ENCODE data around the gene HSPD1. TPM values are rescaled to one million over a fixed set of nuclear protein-coding genes. Genes with fewer than 3 reads are reported as not detected.

Gene HSPD1
- total and polyA plus RNA-seq, 2 of the 13 experiments (the other 11 are each of a cell fraction or from before 2014, with no cell fraction given): 685 to 2,610 TPM

- TF ChIP-seq ZKSCAN5 (CRISPR knock-in tag; IDR thresholded peaks at IDR 0.05): no peak; the same call in 1 of the 2 replicates
- peak; percentile 98 for TF ChIP-seq ZNF891 (CRISPR knock-in tag; IDR thresholded peaks at IDR 0.05)
- TF ChIP-seq GMEB1 (CRISPR knock-in tag; IDR thresholded peaks at IDR 0.05; ENCODE audit: borderline replicate concordance): peak; percentile 100
- TF ChIP-seq ZSCAN31 (CRISPR knock-in tag; IDR thresholded peaks at IDR 0.05; ENCODE audit: low read depth): peak; percentile 99
- TF ChIP-seq STAT6 (CRISPR knock-in tag; IDR thresholded peaks at IDR 0.05; ENCODE audit: borderline replicate concordance): peak; percentile 98
- no peak for TF ChIP-seq PLRG1 (conservative IDR thresholded peaks at IDR 0.05)
- peak; percentile 94 for TF ChIP-seq ZNF281 (CRISPR knock-in tag; IDR thresholded peaks at IDR 0.05; ENCODE audit: borderline replicate concordance)
- TF ChIP-seq DR1 (CRISPR knock-in tag; IDR thresholded peaks at IDR 0.05): peak; percentile 99
- peak; percentile 99 for TF ChIP-seq POGK (CRISPR knock-in tag; conservative IDR thresholded peaks at IDR 0.05)
- peak; percentile 95 for TF ChIP-seq YY1 (IDR thresholded peaks at IDR 0.05; ENCODE audit: insufficient read depth, insufficient replicate concordance, low read depth, low read length)
- TF ChIP-seq FOXC1 (CRISPR knock-in tag; IDR thresholded peaks at IDR 0.05; ENCODE audit: borderline replicate concordance): peak; percentile 99
- TF ChIP-seq FOXP1 (IDR thresholded peaks at IDR 0.05): peak; percentile 59; the same call in 1 of the 2 replicates
- TF ChIP-seq FOXP1 (CRISPR knock-in tag; IDR thresholded peaks at IDR 0.05): peak; percentile 36
- TF ChIP-seq SUZ12 (IDR thresholded peaks at IDR 0.05; ENCODE audit: low read depth, low read length): no peak
- TF ChIP-seq GABPA (IDR thresholded peaks at IDR 0.05; ENCODE audit: low read depth, low read length): peak; percentile 66
- peak; percentile 87 for TF ChIP-seq GABPA (CRISPR knock-in tag; IDR thresholded peaks at IDR 0.05; ENCODE audit: low read depth)
- TF ChIP-seq ZFP82 (CRISPR knock-in tag; IDR thresholded peaks at IDR 0.05; ENCODE audit: borderline replicate concordance): peak; percentile 99; the same call in 1 of the 2 replicates
- TF ChIP-seq FLYWCH1 (CRISPR knock-in tag; IDR thresholded peaks at IDR 0.05): peak; percentile 96
- TF ChIP-seq ZNF629 (CRISPR knock-in tag; conservative IDR thresholded peaks at IDR 0.05): peak; percentile 60
- TF ChIP-seq SRY (CRISPR knock-in tag; IDR thresholded peaks at IDR 0.05): no peak; the same call in 1 of the 2 replicates
These were observed 16.2 kb upstream of the HSPD1 start, which contains the start of gene MOB4 (continued) for GRCh38 chr2:197515739-197516392.
